WERI-Rb-1 (cell line): ENCODE measurements around the gene SERPING1.

Experiments
- DNase-seq: peaks from one replicate; pipeline ENCODE4 v3.0.0-alpha.2; 2020
- H3K27ac ChIP-seq: fragments of 250-450 bp; sonication (Bioruptor Pico); 2 replicates; pipeline ENCODE4 v1.5.1; 2020; ENCODE audit warnings: mild to moderate bottlenecking, moderate library complexity
- H3K27me3 ChIP-seq: fragments of 250-450 bp; sonication (Bioruptor Pico); 2 replicates; pipeline ENCODE4 v1.5.1; 2021; ENCODE audit warnings: mild to moderate bottlenecking, low read depth, moderate library complexity; ENCODE audit not compliant: insufficient read depth, severe bottlenecking
- H3K36me3 ChIP-seq: fragments of 250-450 bp; sonication (Bioruptor Pico); 2 replicates; pipeline ENCODE4 v1.5.1; 2020; ENCODE audit warnings: mild to moderate bottlenecking, moderate library complexity
- H3K4me3 ChIP-seq: 2 replicates; pipeline ENCODE4 v1.5.1; 2011; ENCODE audit warnings: low read depth, mild to moderate bottlenecking, control low read depth, low read length
- H3K9me3 ChIP-seq: fragments of 250-450 bp; sonication (Bioruptor Pico); 2 replicates; pipeline ENCODE4 v1.5.1; 2021; ENCODE audit warnings: mild to moderate bottlenecking, moderate library complexity; ENCODE audit not compliant: severe bottlenecking
- TF ChIP-seq, protein P1 (sequence below): IDR thresholded peaks from 2 replicates; pipeline ENCODE4 v1.5.1; 2011; ENCODE audit warnings: low read depth, mild to moderate bottlenecking, control low read depth, inconsistent platforms, low read length

SERPING1 gene

DNA sequence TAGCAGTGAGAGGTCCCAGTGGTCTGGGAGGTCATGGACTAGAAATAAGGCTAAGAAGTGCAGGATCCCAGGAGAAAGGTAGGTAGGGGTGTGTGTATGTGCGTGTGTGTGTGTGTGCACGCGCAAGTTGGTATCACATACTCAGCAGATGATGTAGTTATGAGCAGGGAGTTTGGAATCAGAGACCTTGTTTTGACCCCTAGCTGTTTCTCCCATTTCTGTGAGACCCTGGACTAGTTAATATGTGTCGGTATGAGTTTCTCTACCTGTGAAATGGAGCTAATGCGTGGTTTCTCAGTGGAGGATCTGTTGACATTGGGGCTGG, 1.3 kb downstream of the SERPING1 start:
- no peak for DNase-seq
- no peak overlapping the region for H3K4me3 ChIP-seq
- TF ChIP-seq, protein P1, sequence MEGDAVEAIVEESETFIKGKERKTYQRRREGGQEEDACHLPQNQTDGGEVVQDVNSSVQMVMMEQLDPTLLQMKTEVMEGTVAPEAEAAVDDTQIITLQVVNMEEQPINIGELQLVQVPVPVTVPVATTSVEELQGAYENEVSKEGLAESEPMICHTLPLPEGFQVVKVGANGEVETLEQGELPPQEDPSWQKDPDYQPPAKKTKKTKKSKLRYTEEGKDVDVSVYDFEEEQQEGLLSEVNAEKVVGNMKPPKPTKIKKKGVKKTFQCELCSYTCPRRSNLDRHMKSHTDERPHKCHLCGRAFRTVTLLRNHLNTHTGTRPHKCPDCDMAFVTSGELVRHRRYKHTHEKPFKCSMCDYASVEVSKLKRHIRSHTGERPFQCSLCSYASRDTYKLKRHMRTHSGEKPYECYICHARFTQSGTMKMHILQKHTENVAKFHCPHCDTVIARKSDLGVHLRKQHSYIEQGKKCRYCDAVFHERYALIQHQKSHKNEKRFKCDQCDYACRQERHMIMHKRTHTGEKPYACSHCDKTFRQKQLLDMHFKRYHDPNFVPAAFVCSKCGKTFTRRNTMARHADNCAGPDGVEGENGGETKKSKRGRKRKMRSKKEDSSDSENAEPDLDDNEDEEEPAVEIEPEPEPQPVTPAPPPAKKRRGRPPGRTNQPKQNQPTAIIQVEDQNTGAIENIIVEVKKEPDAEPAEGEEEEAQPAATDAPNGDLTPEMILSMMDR, result no peak

DNA sequence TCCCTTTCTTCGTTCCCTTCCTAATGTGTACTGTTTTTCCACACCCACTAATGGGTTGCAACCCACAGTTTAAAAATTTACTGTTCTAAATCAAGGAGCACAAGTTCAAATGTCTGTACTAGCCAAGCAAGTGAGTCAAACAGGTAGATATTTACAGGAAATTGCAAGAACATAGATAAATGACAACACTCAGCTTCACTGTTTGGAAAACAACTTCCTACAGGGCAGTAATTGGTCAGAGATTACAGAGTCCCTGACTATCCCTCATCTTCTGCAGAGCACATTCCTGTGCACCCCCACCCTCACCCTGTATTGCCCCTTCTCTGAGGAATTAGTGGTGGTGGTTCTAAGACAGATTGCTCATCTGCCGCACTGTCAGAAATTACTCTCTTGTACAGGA, 1.9 kb downstream of the SERPING1 start:
- no peaks in the 10 kb centered on the region for H3K36me3 ChIP-seq
- no peak for DNase-seq
- H3K27ac ChIP-seq, result no peak overlapping the region
- H3K4me3 ChIP-seq, result no peak overlapping the region
- H3K27me3 ChIP-seq, result peaks cover 75% of the 10 kb centered on the region
- TF ChIP-seq, protein P1, result no peak
- H3K9me3 ChIP-seq, result no peaks in the 10 kb centered on the region

More for the DNA sequence above, 1.3 kb downstream of the SERPING1 start:
- H3K27me3 ChIP-seq, result peaks cover 77% of the 10 kb centered on the region
- no peaks in the 10 kb centered on the region for H3K36me3 ChIP-seq
- H3K9me3 ChIP-seq, result no peaks in the 10 kb centered on the region
- no peak overlapping the region for H3K27ac ChIP-seq

DNA sequence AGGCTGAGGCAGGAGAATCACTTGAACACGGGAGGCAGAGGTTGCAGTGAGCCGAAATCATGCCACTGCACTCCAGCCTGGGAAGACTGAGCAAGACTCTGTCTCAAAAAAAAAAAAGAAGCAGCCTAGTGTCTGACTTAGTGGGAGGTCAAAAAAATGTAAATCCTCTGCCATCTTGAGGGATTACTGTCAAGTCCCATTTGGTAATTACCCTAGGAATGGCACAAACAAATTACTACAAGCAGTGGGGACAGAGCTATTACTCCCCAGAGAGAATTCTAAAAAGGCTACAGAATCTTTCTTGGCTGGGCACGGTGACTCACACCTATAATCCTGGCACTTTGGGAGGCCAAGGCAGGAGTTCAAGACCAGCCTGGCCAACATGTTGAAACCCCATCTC, 3.8 kb downstream of the SERPING1 start:
- peaks cover 72% of the 10 kb centered on the region for H3K27me3 ChIP-seq
- no peaks in the 10 kb centered on the region for H3K36me3 ChIP-seq
- peak; percentile 14 for DNase-seq
- no peak overlapping the region for H3K4me3 ChIP-seq
- H3K9me3 ChIP-seq, result no peaks in the 10 kb centered on the region
- no peak overlapping the region for H3K27ac ChIP-seq
- TF ChIP-seq, protein P1, result no peak

DNA sequence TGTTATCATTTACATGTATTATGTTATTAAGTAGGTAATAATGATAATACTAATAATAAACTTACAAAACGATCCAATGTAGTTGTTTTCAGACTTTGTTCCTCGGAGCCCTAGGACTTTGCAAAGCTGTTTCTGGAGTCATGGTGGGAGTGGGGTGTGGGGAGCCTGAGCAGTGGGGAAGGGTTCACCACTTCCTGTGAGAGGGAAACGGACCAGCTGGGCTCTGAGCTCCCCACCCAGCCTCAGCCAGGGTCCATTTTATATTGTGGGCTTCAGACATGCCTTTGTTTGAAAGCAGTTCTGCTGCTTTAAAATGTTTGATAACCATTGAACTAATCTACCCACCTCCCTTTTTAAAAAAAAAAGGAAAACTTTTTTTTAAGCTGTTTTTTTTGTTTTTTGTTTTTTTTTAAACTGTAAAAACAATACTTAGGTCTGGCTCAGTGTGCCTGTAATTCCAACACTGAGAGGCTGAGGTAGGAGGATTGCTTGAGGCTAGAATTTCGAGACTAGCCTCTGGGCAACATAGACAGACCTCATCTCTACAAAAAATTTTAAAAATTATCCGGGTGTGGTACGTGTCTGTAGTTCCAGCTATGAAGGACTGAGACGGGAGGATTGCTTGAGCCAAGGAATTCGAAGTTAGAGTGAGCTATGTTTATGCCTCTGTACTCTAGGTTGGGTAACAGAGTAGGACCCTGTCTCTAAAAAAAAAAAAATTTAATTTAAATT, 7.0 kb downstream of the SERPING1 start:
- Histone ChIP-seq H3K27ac (no peak overlapping the region), H3K36me3 (no peaks in the 10 kb centered on the region), H3K9me3 (no peaks in the 10 kb centered on the region), H3K4me3 (no peak overlapping the region), H3K27me3 (peaks cover 71% of the 10 kb centered on the region)
- TF ChIP-seq, protein P1, result no peak
- no peak for DNase-seq

DNA sequence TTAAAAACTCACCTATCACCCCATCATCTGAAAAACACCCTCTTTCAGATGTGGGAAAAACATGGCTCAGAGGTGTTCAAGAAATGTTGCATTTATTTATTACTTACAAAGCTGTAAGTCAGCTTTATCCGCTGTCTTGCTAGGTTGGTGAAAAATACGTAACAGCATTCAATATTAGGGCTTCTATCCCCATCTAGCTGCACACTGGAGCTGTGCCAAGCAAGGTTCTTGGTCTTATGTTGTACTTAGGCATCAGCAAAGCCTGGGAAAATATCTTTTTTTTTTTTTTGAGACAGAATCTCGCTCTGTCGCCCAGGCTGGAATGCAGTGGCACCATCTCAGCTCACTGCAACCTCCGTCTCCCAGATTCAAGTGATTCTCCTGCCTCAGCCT, 7.5 kb downstream of the SERPING1 start:
- peaks cover 71% of the 10 kb centered on the region for H3K27me3 ChIP-seq
- TF ChIP-seq, protein P1, result no peak
- H3K27ac ChIP-seq, result no peak overlapping the region
- no peaks in the 10 kb centered on the region for H3K36me3 ChIP-seq
- DNase-seq, result no peak
- H3K9me3 ChIP-seq, result no peaks in the 10 kb centered on the region
- H3K4me3 ChIP-seq, result no peak overlapping the region

DNA sequence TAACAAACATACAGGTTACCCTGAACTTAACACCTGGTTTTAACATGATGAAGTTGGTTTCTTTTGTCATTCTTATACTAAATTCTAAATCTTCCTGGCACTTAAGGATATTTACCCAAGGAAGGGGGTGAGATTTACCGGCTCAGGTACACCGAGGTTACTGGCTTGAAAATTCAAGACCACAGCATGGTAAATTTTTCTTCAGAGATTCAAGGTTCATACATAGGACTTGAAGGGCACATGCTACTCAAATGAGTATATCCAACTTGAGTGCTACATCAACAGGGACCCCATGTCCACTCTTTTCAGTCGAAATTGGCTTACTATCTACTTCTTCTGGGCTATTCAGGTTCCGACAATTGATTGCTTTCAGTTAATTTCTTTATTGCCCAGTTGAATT, 12.7 kb downstream of the SERPING1 start:
- H3K36me3 ChIP-seq, result no peaks in the 10 kb centered on the region
- H3K27ac ChIP-seq, result no peak overlapping the region
- TF ChIP-seq, protein P1, result no peak
- no peak overlapping the region for H3K4me3 ChIP-seq
- peaks cover 96% of the 10 kb centered on the region for H3K27me3 ChIP-seq
- no peak for DNase-seq
- H3K9me3 ChIP-seq, result no peaks in the 10 kb centered on the region
